Fibroblast of the aortic adventitia (primary cell): ENCODE measurements around the gene ZNHIT2. TPM values are rescaled to one million over a fixed set of nuclear protein-coding genes. Genes with fewer than 3 reads are reported as not detected.
"Not testable (repeated sequence)": the region's sequence is repeated elsewhere in the genome, so short reads cannot be mapped to it uniquely, and the experiment has no call there.

Experiments
- DNase-seq: peaks from one replicate; pipeline ENCODE4 v3.0.0-alpha.2; 2010; ENCODE audit warnings: low read depth
- H3K4me3 ChIP-seq: 2 replicates; pipeline ENCODE4 v1.5.1; 2011; ENCODE audit warnings: low read depth, mild to moderate bottlenecking, control low read depth, low read length, moderate library complexity
- CTCF ChIP-seq: IDR thresholded peaks from 2 replicates; pipeline ENCODE4 v1.5.1; 2011; ENCODE audit warnings: mild to moderate bottlenecking, low read length, control low read depth, inconsistent platforms; ENCODE audit not compliant: insufficient read depth
- total RNA-seq: library from RNA; depleted of rRNA; stranded (reverse); fragments of >200 nt; gene quantifications from 2 replicates; pipeline ENCODE4 v1.2.3, GENCODE V29; 2012; ENCODE audit warnings: low replicate concordance

Gene ZNHIT2
- total RNA-seq, 1 donor = 9.9 TPM

GRCh38 chr11:65157336-65157735 is 39.8 kb upstream of the ZNHIT2 start:
- TF ChIP-seq CTCF = no peak
- no peak for DNase-seq

GRCh38 chr11:65156926-65157325 is 39.4 kb upstream of the ZNHIT2 start:
- no peak for DNase-seq
- no peak for TF ChIP-seq CTCF
- no peak overlapping the region for H3K4me3 ChIP-seq

More at GRCh38 chr11:65157336-65157735, 39.8 kb upstream of the ZNHIT2 start:
- H3K4me3 ChIP-seq = no peak overlapping the region

GRCh38 chr11:65156256-65156655 is 38.8 kb upstream of the ZNHIT2 start:
- H3K4me3 ChIP-seq = no peak overlapping the region
- no peak for DNase-seq
- no peak for TF ChIP-seq CTCF

- H3K4me3 ChIP-seq = no peak overlapping the region
- no peak for TF ChIP-seq CTCF
- no peak for DNase-seq
Measured at GRCh38 chr11:65152122-65152521, 34.6 kb upstream of the ZNHIT2 start.

GRCh38 chr11:65151331-65151899 is 33.9 kb upstream of the ZNHIT2 start:
- DNase-seq = no peak
- H3K4me3 ChIP-seq = no peak overlapping the region
- no peak for TF ChIP-seq CTCF

- peak; percentile 71 for DNase-seq
- TF ChIP-seq CTCF = no peak
- peak overlapping the region; percentile 10 for H3K4me3 ChIP-seq
Measured at GRCh38 chr11:65150509-65151299, 33.2 kb upstream of the ZNHIT2 start.

- not testable (repeated sequence) for DNase-seq, H3K4me3 ChIP-seq
Measured at GRCh38 chr11:65150131-65150508, 32.6 kb upstream of the ZNHIT2 start.
